T-cell (primary cell): ENCODE data around the gene ATP12A. TPM values are rescaled to one million over a fixed set of nuclear protein-coding genes. Genes with fewer than 3 reads are reported as not detected.

ENCODE experiments used
- ATAC-seq, 4 experiments: fragments of 200-7000 bp in 3 of 4; fragments of 150-1000 bp in 1 of 4; cut with Tn5 transposase; replicated peaks in 1 of 4; 1 replicate in 3 of 4; 2 replicates in 1 of 4; pipeline ENCODE4 v1.10.0; 2021; ENCODE audit warnings: moderate library complexity in 3 of 4, mild to moderate bottlenecking in 2 of 4, moderate number of reproducible peaks in 1 of 4
- CTCF ChIA-PET, 2 donors: fragments of 300-600 bp; sonication (Branson Sonifier 250); formaldehyde crosslinking; loops; one replicate each; lab custom pipeline; 2022; ENCODE audit warnings: antibody characterized with exemption in 2 of 2; lab: Charles Lee
- POLR2A ChIA-PET, 2 donors: fragments of 300-600 bp; sonication (Branson Sonifier 250); formaldehyde crosslinking; loops; one replicate each; lab custom pipeline; 2022; ENCODE audit warnings: antibody characterized with exemption in 2 of 2; lab: Charles Lee
- DNase-seq, 35 experiments: peaks; one replicate each; pipeline versions ENCODE4 v3.0.0 to v3.0.0-alpha.2; 2013 to 2023
- H3K27ac ChIP-seq: one replicate; pipeline ENCODE4 v1.5.1; 2013; ENCODE audit warnings: low read length
- H3K27me3 ChIP-seq, 2 experiments: replicated peaks in 1 of 2; 1 replicate in 1 of 2; 2 replicates in 1 of 2; pipeline versions ENCODE4 v1.6.1 to v1.7.0; 2013; ENCODE audit warnings: low read length in 1 of 2, mixed read lengths in 1 of 2; ENCODE audit not compliant: control insufficient read depth in 2 of 2, insufficient read depth in 2 of 2; ENCODE audit errors: extremely low read depth in 1 of 2
- H3K36me3 ChIP-seq, 2 donors: 1 replicate in 1 of 2; 2 replicates in 1 of 2; pipeline versions ENCODE4 v1.6.1 to v1.7.0; 2013; ENCODE audit warnings: low read length in 1 of 2; ENCODE audit not compliant: control insufficient read depth in 2 of 2, insufficient read depth in 1 of 2; ENCODE audit errors: extremely low read depth in 1 of 2
- H3K4me1 ChIP-seq, 2 experiments: 1 replicate in 1 of 2; 2 replicates in 1 of 2; pipeline versions ENCODE4 v1.6.1 to v1.7.0; 2013; ENCODE audit warnings: low read length in 2 of 2, mixed read lengths in 1 of 2; ENCODE audit not compliant: insufficient read depth in 2 of 2, control insufficient read depth in 1 of 2; ENCODE audit errors: extremely low read depth in 1 of 2
- H3K4me3 ChIP-seq, 2 donors: 1 replicate in 1 of 2; 2 replicates in 1 of 2; pipeline versions ENCODE4 v1.5.1 to v1.7.0; 2013; ENCODE audit warnings: mild to moderate bottlenecking in 2 of 2, low read length in 1 of 2, moderate library complexity in 1 of 2; ENCODE audit not compliant: control insufficient read depth in 1 of 2; ENCODE audit errors: extremely low read depth in 1 of 2
- H3K9me3 ChIP-seq: 2 replicates; pipeline ENCODE4 v1.7.0; 2013
- H3K27ac Mint-ChIP-seq, 2 donors: one replicate each; pipeline ENCODE4 v1.8.0; 2020 to 2021; ENCODE audit warnings: mild to moderate bottlenecking in 2 of 2, mixed read lengths in 2 of 2
- H3K27me3 Mint-ChIP-seq, 2 donors: one replicate each; pipeline ENCODE4 v1.8.0; 2021 to 2022; ENCODE audit warnings: mixed read lengths in 2 of 2
- H3K36me3 Mint-ChIP-seq: one replicate; pipeline ENCODE4 v1.8.0; 2021; ENCODE audit warnings: mixed read lengths
- H3K4me1 Mint-ChIP-seq, 3 donors: one replicate each; pipeline ENCODE4 v1.8.0; 2020 to 2022; ENCODE audit warnings: mixed read lengths in 3 of 3, mild to moderate bottlenecking in 1 of 3
- H3K4me3 Mint-ChIP-seq, 3 donors: one replicate each; pipeline ENCODE4 v1.8.0; 2020 to 2022; ENCODE audit warnings: mild to moderate bottlenecking in 3 of 3, mixed read lengths in 3 of 3, moderate library complexity in 3 of 3
- H3K9me3 Mint-ChIP-seq, 3 donors: one replicate each; pipeline ENCODE4 v1.8.0; 2020 to 2022; ENCODE audit warnings: mixed read lengths in 3 of 3
- WGBS: methylation state at CpG from one replicate; pipeline ENCODE4 v1.1.5; 2013; ENCODE audit warnings: missing lambda C conversion rate; ENCODE audit not compliant: insufficient coverage; 5-methylcytosine and 5-hydroxymethylcytosine counted together
- total RNA-seq, 35 experiments: library from RNA in 6 of 35; stranded (reverse) in 6 of 35; fragments of 120-200 nt in 1 of 35; gene quantifications; one replicate each; pipeline versions ENCODE4 v1.2.1 to v1.2.4 and lab custom pipeline; 2013 to 2026

ATP12A gene
- total RNA-seq, 5 donors from 2014 or later (not counting 1 experiment from before 2014, with no cell fraction given), result not detected

DNA sequence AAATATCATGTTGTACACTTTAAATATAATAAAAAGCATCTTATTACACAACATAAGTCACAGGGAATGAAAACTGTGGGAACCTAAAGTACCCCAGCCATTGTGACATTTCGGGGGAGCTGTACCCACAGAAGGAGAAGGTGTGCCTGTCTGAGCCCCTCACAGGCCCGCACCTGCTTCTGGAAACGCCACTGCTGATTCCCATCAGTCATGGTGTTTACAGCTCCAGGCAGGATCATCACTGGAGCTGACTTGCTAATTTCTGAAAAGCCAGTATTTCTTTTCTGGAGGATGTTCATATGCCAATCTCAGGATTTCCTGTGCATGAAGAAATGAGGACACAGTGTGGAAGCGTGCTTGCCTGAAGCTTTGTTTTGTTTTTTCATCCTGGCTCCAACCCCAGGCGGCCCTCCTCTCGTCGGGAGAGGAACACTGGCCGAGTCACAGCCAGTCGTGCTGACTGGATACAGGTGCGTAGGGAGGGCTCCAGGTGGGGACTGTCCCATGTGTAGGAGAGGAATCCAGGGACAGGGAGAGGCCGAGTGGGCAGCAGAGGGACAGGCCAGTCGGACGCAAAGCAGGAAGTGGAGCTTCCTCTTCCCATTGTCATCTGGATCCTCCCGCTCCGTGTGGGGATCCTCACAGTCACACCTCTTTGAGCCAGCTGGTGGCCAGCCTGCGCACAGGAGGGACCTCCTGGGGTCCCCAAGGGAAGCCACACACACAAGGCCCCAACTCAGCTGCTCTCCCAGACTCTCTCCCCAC, 4.2 kb upstream of the ATP12A start:
- no peak overlapping the region for H3K4me3 ChIP-seq
- no peak for DNase-seq
- H3K36me3 Mint-ChIP-seq, result no peaks in the 10 kb centered on the region
- H3K4me1 Mint-ChIP-seq, result peaks cover 11 to 16% (median 13%) of the 10 kb centered on the region in 3 donors
- peaks cover 30 to 47% of the 10 kb centered on the region in 2 donors for H3K27me3 Mint-ChIP-seq
- H3K27me3 ChIP-seq, result peaks cover 0 to 50% of the 10 kb centered on the region in 2 experiments
- no peaks in the 10 kb centered on the region for H3K9me3 ChIP-seq
- 78% methylated on average over 11 of the region's 16 CpGs for WGBS
- no peaks in the 10 kb centered on the region for H3K36me3 ChIP-seq
- ChIA-PET POLR2A (no interaction called here), CTCF (interaction anchor here in 1 of 2 donors (1.0 kb wide), 1 partner anchor 71 kb away, joined by 3 read pairs; no protein-coding TSS in a partner anchor)
- H3K27ac Mint-ChIP-seq, result no peak overlapping the region
- H3K27ac ChIP-seq, result no peak overlapping the region
- no peak overlapping the region for H3K4me3 Mint-ChIP-seq
- ATAC-seq, result no peak
- no peaks in the 10 kb centered on the region for H3K9me3 Mint-ChIP-seq
- H3K4me1 ChIP-seq, result peaks cover 0 to 22% of the 10 kb centered on the region in 2 experiments

DNA sequence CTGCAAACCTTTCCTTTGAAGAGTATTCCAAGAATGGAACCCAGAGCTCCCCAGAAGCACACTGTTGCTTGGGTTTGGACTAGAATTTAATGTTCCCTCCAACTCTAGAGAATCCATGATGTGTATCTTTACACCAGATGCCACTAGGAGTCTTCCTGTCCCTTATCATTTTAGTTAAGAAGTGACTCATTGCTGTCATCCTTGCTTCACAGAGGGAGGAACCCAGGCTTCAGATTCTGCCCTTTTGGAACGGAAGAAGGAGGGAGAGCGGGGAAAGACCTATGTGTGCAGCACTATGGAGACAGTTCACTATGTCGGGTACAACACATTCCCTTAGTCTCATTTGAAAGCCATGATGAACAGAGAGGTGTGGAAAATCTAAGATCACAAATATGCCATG, 2.1 kb upstream of the ATP12A start:
- no peak for ATAC-seq
- ChIA-PET CTCF (interaction anchor here in 1 of 2 donors (0.7 kb wide), 1 partner anchor 17 kb away, joined by 3 read pairs; no protein-coding TSS in a partner anchor), POLR2A (no interaction called here)
- Histone ChIP-seq H3K27me3 (peaks cover 0 to 56% of the 10 kb centered on the region in 2 experiments), H3K9me3 (no peaks in the 10 kb centered on the region), H3K36me3 (no peaks in the 10 kb centered on the region), H3K4me3 (no peak overlapping the region), H3K27ac (no peak overlapping the region), H3K4me1 (peaks cover 0 to 15% of the 10 kb centered on the region in 2 experiments)
- DNase-seq, result no peak
- Mint-ChIP-seq H3K27me3 (peaks cover 30 to 56% of the 10 kb centered on the region in 2 donors), H3K27ac (no peak overlapping the region), H3K4me3 (no peak overlapping the region), H3K4me1 (peaks cover 5 to 8% (median 7%) of the 10 kb centered on the region in 3 donors), H3K9me3 (no peaks in the 10 kb centered on the region), H3K36me3 (no peaks in the 10 kb centered on the region)
- no CpG with 5 or more reads among the region's 3 CpGs for WGBS

GRCh38 chr13:24679686-24680085, 522 bp upstream of the ATP12A start:
- H3K36me3 Mint-ChIP-seq, result no peaks in the 10 kb centered on the region
- Histone ChIP-seq H3K27ac (no peak overlapping the region), H3K4me1 (peaks cover 8 to 26% of the 10 kb centered on the region in 2 experiments), H3K9me3 (no peaks in the 10 kb centered on the region), H3K4me3 (peak overlapping the region in 1 of 2 donors; percentile 58), H3K36me3 (no peaks in the 10 kb centered on the region), H3K27me3 (peaks cover 0 to 49% of the 10 kb centered on the region in 2 experiments)
- POLR2A ChIA-PET, result no interaction called here
- peaks cover 25 to 56% of the 10 kb centered on the region in 2 donors for H3K27me3 Mint-ChIP-seq
- WGBS, result 39% methylated on average over 6 of the region's 6 CpGs
- DNase-seq, result no peak
- ATAC-seq, result no peak
- H3K4me1 Mint-ChIP-seq, result peaks cover 20 to 23% (median 22%) of the 10 kb centered on the region in 3 donors
- H3K9me3 Mint-ChIP-seq, result no peaks in the 10 kb centered on the region
- CTCF ChIA-PET, result no interaction called here
- peak overlapping the region; percentile 43 to 61 (median 52) for H3K4me3 Mint-ChIP-seq
- peak overlapping the region in 1 of 2 donors; percentile 5 for H3K27ac Mint-ChIP-seq

DNA sequence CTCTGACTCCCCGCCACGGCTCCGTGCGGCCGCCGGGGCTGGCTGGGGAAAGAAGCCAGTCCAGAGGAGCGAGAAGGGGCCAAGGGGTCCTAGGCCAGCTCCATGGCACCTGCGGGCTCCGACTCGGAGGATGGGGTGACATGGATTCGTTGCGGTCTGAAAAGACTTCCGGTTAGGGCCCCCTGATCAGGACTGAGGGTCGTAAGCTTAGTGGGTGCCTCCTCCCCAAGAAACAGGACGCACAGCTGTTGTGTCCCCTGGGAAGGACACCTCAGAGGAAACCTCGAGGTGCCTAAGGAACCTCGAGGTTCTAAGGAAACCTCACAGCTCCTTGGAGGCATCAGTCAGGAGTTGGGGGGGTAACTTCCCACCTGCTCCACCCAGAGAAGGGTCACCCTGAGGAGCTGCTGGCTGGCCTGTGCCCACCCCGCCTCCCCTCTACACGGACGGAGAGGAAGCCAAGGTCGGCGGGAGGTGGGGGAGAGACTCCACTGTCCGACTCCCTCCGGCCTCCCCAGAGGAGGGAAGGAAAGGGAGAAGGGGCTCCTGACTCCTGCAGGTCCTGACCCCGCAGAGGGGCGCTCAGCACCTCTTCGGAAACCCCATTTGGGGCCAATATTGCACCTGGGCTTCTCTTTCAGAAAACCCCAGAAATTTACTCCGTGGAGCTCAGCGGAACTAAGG, 855 bp downstream of the ATP12A start:
- POLR2A ChIA-PET, result no interaction called here

DNA sequence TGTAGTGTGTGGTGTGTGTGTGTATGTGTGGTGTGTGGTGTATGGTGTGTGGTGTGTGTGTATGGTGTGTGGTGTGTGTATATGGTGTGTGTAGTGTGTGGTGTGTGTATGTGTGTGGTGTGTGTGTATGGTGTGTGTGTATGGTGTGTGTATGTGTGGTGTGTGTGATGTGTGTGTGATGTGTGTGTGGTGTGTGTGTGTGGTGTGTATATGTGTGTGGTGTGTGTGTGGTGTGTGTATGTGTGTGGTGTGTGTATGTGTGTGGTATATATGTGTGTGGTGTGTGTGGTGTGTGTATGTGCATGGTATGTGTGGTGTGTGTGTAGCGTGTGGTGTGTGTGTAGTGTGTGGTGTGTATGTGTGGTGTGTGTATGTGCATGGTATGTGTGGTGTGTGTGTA, 1.7 kb downstream of the ATP12A start:
- peaks cover 28 to 45% of the 10 kb centered on the region in 2 donors for H3K27me3 Mint-ChIP-seq
- 100% methylated on average over 1 of the region's 1 CpG for WGBS

More for the DNA sequence above, 855 bp downstream of the ATP12A start:
- H3K36me3 ChIP-seq, result no peaks in the 10 kb centered on the region
- peaks cover 31 to 35% (median 34%) of the 10 kb centered on the region in 3 donors for H3K4me1 Mint-ChIP-seq
- no peak overlapping the region for H3K27ac ChIP-seq
- CTCF ChIA-PET, result interaction anchor here (0.5 to 2.5 kb wide), 4 partner anchors 32 to 501 kb away, joined by 3 to 7 read pairs (median 4); no protein-coding TSS in a partner anchor
- ATAC-seq (no peak), DNase-seq (no peak)
- no peaks in the 10 kb centered on the region for H3K36me3 Mint-ChIP-seq
- no peaks in the 10 kb centered on the region for H3K9me3 Mint-ChIP-seq
- peaks cover 0 to 48% of the 10 kb centered on the region in 2 experiments for H3K27me3 ChIP-seq
- H3K4me3 ChIP-seq, result peak overlapping the region in 1 of 2 donors; percentile 58
- peaks cover 25 to 48% of the 10 kb centered on the region in 2 donors for H3K27me3 Mint-ChIP-seq
- 19% methylated on average over 16 of the region's 29 CpGs for WGBS
- no peaks in the 10 kb centered on the region for H3K9me3 ChIP-seq
- H3K4me1 ChIP-seq, result peaks cover 14 to 37% of the 10 kb centered on the region in 2 experiments
- peak overlapping the region; percentile 4 to 41 (median 21) for H3K4me3 Mint-ChIP-seq
- no peak overlapping the region for H3K27ac Mint-ChIP-seq

GRCh38 chr13:24682353-24682752, 2.1 kb downstream of the ATP12A start:
- no peaks in the 10 kb centered on the region for H3K36me3 Mint-ChIP-seq
- no peak overlapping the region for H3K4me3 Mint-ChIP-seq
- H3K27ac ChIP-seq, result no peak overlapping the region
- no peaks in the 10 kb centered on the region for H3K36me3 ChIP-seq
- POLR2A ChIA-PET, result no interaction called here
- no peaks in the 10 kb centered on the region for H3K9me3 Mint-ChIP-seq
- CTCF ChIA-PET, result interaction anchor here (0.7 to 2.5 kb wide), 6 partner anchors 9 to 77 kb away, joined by 3 to 11 read pairs (median 4); no protein-coding TSS in a partner anchor
- ATAC-seq, result no peak
- H3K27me3 Mint-ChIP-seq, result peaks cover 26 to 42% of the 10 kb centered on the region in 2 donors
- H3K9me3 ChIP-seq, result no peaks in the 10 kb centered on the region
- no peak overlapping the region for H3K4me3 ChIP-seq
- peaks cover 0 to 48% of the 10 kb centered on the region in 2 experiments for H3K27me3 ChIP-seq
- DNase-seq, result no peak
- H3K4me1 ChIP-seq, result peaks cover 14 to 37% of the 10 kb centered on the region in 2 experiments
- H3K4me1 Mint-ChIP-seq, result peaks cover 31 to 37% (median 34%) of the 10 kb centered on the region in 3 donors
- no peak overlapping the region for H3K27ac Mint-ChIP-seq
- WGBS, result no CpG with 5 or more reads among the region's 2 CpGs

More for the DNA sequence above, 1.7 kb downstream of the ATP12A start:
- Histone ChIP-seq H3K4me3 (no peak overlapping the region), H3K27ac (no peak overlapping the region), H3K36me3 (no peaks in the 10 kb centered on the region), H3K4me1 (peaks cover 14 to 37% of the 10 kb centered on the region in 2 experiments), H3K9me3 (no peaks in the 10 kb centered on the region), H3K27me3 (peaks cover 0 to 48% of the 10 kb centered on the region in 2 experiments)
- ATAC-seq, result no peak
- peak overlapping the region in 1 of 2 donors; percentile 20 for H3K27ac Mint-ChIP-seq
- H3K4me3 Mint-ChIP-seq, result no peak overlapping the region
- DNase-seq, result no peak
- H3K4me1 Mint-ChIP-seq, result peaks cover 31 to 36% (median 34%) of the 10 kb centered on the region in 3 donors
- ChIA-PET POLR2A (no interaction called here), CTCF (interaction anchor here (2.2 to 2.5 kb wide), 2 partner anchors 9 to 76 kb away, joined by 6 to 11 read pairs; no protein-coding TSS in a partner anchor)
- no peaks in the 10 kb centered on the region for H3K9me3 Mint-ChIP-seq
- no peaks in the 10 kb centered on the region for H3K36me3 Mint-ChIP-seq
